Neural cell (in vitro differentiated cells): Measurements from ENCODE around the gene BRD7.

ENCODE experiments used
- EP300 ChIP-seq: fragments of 450-650 bp; conservative IDR thresholded peaks from 2 replicates; pipeline ENCODE4 v1.6.1; 2014; ENCODE audit warnings: antibody characterized with exemption, mild to moderate bottlenecking, moderate library complexity; ENCODE audit not compliant: poor library complexity, severe bottlenecking
- EZH2 ChIP-seq: fragments of 200-600, 300-800 bp; shearing (Covaris generic), sonication (generic); IDR thresholded peaks from 2 replicates; pipeline ENCODE4 v1.6.1; 2014; ENCODE audit warnings: antibody characterized with exemption, low read length, borderline replicate concordance, mild to moderate bottlenecking; ENCODE audit not compliant: insufficient read depth, poor library complexity, severe bottlenecking
- MXI1 ChIP-seq: fragments of 450-650 bp; conservative IDR thresholded peaks from 2 replicates; pipeline ENCODE4 v1.6.1; 2014; ENCODE audit warnings: antibody characterized with exemption, mild to moderate bottlenecking; ENCODE audit not compliant: poor library complexity, severe bottlenecking
- POLR2AphosphoS5 ChIP-seq: IDR thresholded peaks from 2 replicates; pipeline ENCODE4 v1.6.1; 2012
- RAD21 ChIP-seq: fragments of 450-650 bp; conservative IDR thresholded peaks from 2 replicates; pipeline ENCODE4 v1.6.1; 2014; ENCODE audit warnings: antibody characterized with exemption, mild to moderate bottlenecking, moderate library complexity
- TF ChIP-seq, protein P1 (sequence below): fragments of 450-650 bp; IDR thresholded peaks from 2 replicates; pipeline ENCODE4 v1.5.1; 2014; ENCODE audit warnings: antibody characterized with exemption, mild to moderate bottlenecking, moderate library complexity; ENCODE audit not compliant: poor library complexity, severe bottlenecking
- TF ChIP-seq, protein P2 (sequence below): IDR thresholded peaks from 2 replicates; pipeline ENCODE4 v1.6.1; 2012; ENCODE audit warnings: borderline replicate concordance

GRCh38 chr16:50266337-50267091 is 102.3 kb downstream of the BRD7 start, which contains the start of gene ADCY7:
- TF ChIP-seq, protein P1, sequence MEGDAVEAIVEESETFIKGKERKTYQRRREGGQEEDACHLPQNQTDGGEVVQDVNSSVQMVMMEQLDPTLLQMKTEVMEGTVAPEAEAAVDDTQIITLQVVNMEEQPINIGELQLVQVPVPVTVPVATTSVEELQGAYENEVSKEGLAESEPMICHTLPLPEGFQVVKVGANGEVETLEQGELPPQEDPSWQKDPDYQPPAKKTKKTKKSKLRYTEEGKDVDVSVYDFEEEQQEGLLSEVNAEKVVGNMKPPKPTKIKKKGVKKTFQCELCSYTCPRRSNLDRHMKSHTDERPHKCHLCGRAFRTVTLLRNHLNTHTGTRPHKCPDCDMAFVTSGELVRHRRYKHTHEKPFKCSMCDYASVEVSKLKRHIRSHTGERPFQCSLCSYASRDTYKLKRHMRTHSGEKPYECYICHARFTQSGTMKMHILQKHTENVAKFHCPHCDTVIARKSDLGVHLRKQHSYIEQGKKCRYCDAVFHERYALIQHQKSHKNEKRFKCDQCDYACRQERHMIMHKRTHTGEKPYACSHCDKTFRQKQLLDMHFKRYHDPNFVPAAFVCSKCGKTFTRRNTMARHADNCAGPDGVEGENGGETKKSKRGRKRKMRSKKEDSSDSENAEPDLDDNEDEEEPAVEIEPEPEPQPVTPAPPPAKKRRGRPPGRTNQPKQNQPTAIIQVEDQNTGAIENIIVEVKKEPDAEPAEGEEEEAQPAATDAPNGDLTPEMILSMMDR, result no peak
- TF ChIP-seq RAD21 (no peak), POLR2AphosphoS5 (no peak), MXI1 (no peak), EZH2 (no peak), EP300 (no peak)
- TF ChIP-seq, protein P2, sequence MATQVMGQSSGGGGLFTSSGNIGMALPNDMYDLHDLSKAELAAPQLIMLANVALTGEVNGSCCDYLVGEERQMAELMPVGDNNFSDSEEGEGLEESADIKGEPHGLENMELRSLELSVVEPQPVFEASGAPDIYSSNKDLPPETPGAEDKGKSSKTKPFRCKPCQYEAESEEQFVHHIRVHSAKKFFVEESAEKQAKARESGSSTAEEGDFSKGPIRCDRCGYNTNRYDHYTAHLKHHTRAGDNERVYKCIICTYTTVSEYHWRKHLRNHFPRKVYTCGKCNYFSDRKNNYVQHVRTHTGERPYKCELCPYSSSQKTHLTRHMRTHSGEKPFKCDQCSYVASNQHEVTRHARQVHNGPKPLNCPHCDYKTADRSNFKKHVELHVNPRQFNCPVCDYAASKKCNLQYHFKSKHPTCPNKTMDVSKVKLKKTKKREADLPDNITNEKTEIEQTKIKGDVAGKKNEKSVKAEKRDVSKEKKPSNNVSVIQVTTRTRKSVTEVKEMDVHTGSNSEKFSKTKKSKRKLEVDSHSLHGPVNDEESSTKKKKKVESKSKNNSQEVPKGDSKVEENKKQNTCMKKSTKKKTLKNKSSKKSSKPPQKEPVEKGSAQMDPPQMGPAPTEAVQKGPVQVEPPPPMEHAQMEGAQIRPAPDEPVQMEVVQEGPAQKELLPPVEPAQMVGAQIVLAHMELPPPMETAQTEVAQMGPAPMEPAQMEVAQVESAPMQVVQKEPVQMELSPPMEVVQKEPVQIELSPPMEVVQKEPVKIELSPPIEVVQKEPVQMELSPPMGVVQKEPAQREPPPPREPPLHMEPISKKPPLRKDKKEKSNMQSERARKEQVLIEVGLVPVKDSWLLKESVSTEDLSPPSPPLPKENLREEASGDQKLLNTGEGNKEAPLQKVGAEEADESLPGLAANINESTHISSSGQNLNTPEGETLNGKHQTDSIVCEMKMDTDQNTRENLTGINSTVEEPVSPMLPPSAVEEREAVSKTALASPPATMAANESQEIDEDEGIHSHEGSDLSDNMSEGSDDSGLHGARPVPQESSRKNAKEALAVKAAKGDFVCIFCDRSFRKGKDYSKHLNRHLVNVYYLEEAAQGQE, result no peak
